ENCODE results near the gene SPNS1. TPM values are rescaled to one million over a fixed set of nuclear protein-coding genes. Genes with fewer than 3 reads are reported as not detected.
"Not testable (repeated sequence)": the region's sequence is repeated elsewhere in the genome, so short reads cannot be mapped to it uniquely, and the experiment has no call there.

SPNS1 gene
- total RNA-seq, 5 donors from 2014 or later (not counting 1 experiment from before 2014, with no cell fraction given): 28.2 to 53.2 (median 47.7) TPM

DNA sequence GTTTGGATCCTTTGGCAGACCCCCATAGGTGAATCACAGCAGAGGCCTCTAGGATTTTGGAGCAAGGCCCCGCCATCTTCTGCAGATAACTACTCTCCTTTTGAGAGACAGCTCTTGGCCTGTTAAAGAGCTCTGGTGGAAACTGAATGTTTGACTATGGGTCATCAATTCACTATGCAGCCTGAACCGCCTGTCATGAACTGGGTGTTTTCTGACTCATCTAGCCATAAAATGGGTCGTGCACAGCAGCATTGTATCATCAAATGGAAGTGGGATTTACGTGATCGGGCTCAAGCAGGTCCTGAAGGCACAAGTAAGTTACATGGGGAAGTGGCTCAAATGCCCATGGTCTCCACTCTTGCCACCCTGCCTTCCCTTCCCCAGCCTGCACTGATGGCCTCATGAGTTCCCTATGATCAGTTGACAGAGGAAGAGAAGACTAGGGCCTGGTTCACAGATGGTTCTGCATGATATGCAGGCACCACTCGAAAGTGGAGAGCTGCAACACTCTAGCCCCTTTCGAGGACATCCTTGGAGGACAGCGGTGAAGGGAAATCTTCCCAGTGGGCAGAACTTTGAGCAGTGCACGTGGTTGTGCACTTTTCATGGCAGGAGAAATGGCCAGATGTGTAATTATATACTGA, 30.0 kb downstream of the SPNS1 start:
- H3K27me3 Mint-ChIP-seq; H3K36me3 ChIP-seq (ENCODE audit: control insufficient read depth in 2 of 2, extremely low read depth in 1 of 2, insufficient read depth in 1 of 2, low read length in 1 of 2); H3K36me3 Mint-ChIP-seq; POLR2A ChIA-PET; H3K27ac ChIP-seq (ENCODE audit: low read length); H3K9me3 ChIP-seq; H3K9me3 Mint-ChIP-seq; CTCF ChIA-PET; H3K4me3 Mint-ChIP-seq; H3K27me3 ChIP-seq (replicated peaks in 1 of 2; ENCODE audit: control insufficient read depth in 2 of 2, extremely low read depth in 1 of 2, insufficient read depth in 2 of 2, low read length in 1 of 2); DNase-seq; H3K4me3 ChIP-seq (ENCODE audit: control insufficient read depth in 1 of 2, extremely low read depth in 1 of 2, low read length in 1 of 2); ATAC-seq (replicated peaks in 1 of 4): not testable (repeated sequence)
- 81% methylated on average over 7 of the region's 9 CpGs for WGBS (ENCODE audit: insufficient coverage)
- Mint-ChIP-seq H3K4me1 (peaks cover 39 to 46% (median 39%) of the 10 kb centered on the region in 3 donors), H3K27ac (peak overlapping the region; percentile 19 to 61)
- peaks cover 19 to 30% of the 10 kb centered on the region in 2 experiments for H3K4me1 ChIP-seq (ENCODE audit: control insufficient read depth in 1 of 2, extremely low read depth in 1 of 2, insufficient read depth in 2 of 2, low read length in 2 of 2)

DNA sequence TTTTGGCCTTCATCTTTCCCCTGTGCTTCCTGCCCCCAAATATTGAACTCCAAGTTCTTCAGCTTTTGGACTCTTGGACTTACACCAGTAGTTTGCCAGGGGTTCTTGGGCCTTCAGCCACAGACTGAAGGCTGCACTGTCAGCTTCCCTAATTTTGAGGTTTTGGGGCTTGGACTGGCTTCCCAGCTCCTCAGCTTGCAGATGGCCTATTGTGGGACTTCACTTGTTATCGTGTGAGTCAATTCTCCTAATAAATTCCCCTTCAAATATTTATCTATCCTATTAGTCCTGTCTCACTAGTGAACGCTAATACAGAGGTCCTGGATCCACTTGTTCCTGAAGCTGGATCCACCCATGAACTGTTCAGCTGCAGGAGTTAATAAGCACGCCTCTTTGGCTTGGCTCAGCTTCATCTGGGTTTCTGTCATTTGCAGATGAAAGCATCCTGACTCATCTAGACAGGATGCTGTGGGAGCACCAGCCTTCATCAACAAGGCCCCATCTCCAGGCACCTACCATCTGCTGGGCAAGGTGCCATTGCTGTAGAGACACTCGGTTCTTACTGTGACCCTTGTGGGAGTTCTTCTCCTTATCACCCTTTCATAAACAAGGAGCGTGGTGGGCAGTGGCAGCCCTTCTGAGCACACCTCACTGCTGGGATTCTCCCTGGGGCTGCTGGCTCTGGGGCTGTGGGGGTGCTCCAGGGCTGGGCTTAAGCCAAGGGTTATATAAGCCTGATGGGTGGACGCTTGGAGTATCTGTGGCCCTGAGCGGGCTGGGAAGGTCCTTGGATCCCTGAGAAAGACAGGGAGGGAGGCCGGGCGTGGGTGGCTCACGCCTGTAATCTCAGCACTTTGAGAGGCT, 33.4 kb downstream of the SPNS1 start:
- DNase-seq (peak; percentile 42 to 76 (median 62)), ATAC-seq (replicated peaks in 1 of 4) (peak; percentile 77 to 89 (median 87))
- peaks cover 59 to 70% (median 64%) of the 10 kb centered on the region in 3 donors for H3K4me1 Mint-ChIP-seq
- H3K4me3 ChIP-seq (ENCODE audit: control insufficient read depth in 1 of 2, extremely low read depth in 1 of 2, low read length in 1 of 2): no peak overlapping the region
- no peaks in the 10 kb centered on the region for H3K36me3 Mint-ChIP-seq
- no peaks in the 10 kb centered on the region for H3K9me3 Mint-ChIP-seq
- ChIA-PET CTCF (interaction anchor here in 1 of 2 donors (0.6 to 0.7 kb wide), 3 partner anchors 9 to 55 kb away, joined by 3 to 10 read pairs (median 7); no protein-coding TSS in a partner anchor), POLR2A (interaction anchor here in 1 of 2 donors (0.5 to 0.6 kb wide), 2 partner anchors 23 to 41 kb away, joined by 3 to 8 read pairs; partner anchors contain the start of gene LAT)
- peak overlapping the region; percentile 31 to 74 (median 61) for H3K4me3 Mint-ChIP-seq
- peak overlapping the region; percentile 95 to 98 for H3K27ac Mint-ChIP-seq
- no peaks in the 10 kb centered on the region for H3K27me3 Mint-ChIP-seq
- H3K27me3 ChIP-seq (replicated peaks in 1 of 2; ENCODE audit: control insufficient read depth in 2 of 2, extremely low read depth in 1 of 2, insufficient read depth in 2 of 2, low read length in 1 of 2): no peaks in the 10 kb centered on the region
- WGBS (ENCODE audit: insufficient coverage): 47% methylated on average over 7 of the region's 10 CpGs
- peaks cover 35 to 58% of the 10 kb centered on the region in 2 experiments for H3K4me1 ChIP-seq (ENCODE audit: control insufficient read depth in 1 of 2, extremely low read depth in 1 of 2, insufficient read depth in 2 of 2, low read length in 2 of 2)
- H3K9me3 ChIP-seq: no peaks in the 10 kb centered on the region
- H3K36me3 ChIP-seq (ENCODE audit: control insufficient read depth in 2 of 2, extremely low read depth in 1 of 2, insufficient read depth in 1 of 2, low read length in 1 of 2): no peaks in the 10 kb centered on the region
- peak overlapping the region; percentile 72 for H3K27ac ChIP-seq (ENCODE audit: low read length)

DNA sequence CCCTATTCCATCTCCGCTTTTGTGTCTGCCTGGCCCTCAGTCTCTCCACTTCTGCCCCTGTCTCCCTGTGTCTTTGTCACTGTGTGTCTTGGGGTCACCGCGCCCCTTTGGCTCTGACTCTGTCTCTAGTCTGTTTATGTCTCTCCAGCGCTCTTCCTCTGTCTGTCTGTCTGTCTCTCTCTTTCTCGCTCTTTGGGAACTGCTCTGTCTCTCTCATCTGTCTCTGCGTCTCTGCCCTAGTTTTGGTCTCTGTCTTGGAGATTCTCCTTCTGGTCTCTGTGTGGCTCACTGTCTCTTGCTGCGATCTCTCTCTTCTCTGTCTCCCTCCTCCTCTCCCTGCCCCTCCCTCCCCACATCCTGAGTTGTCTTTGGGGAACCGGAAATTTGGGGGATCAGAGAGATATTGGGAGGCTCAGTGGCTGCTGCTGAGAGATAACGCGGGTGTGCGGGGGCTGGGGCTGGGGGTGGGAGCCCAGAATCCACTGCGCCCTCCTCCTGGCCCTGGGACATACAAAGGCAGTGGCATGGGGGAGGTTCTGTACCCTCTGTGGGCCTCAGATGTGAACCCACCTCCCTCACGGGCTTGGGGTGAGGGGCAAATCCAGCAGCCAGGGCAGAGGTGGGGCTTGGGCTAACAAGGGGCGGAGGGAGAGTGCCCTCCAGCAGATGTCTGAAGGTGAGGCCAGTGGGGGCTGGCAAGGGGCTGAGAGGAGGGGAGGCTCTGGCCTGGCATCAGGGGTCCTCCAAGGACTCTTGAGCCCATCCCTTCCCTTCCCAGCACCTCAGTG, 34.7 kb downstream of the SPNS1 start:
- DNase-seq (peak in 6 of 35 experiments; percentile 14 to 41 (median 30)), ATAC-seq (replicated peaks in 1 of 4) (peak in 2 of 4 experiments; percentile 6 to 9)
- peak overlapping the region in 1 of 2 donors; percentile 33 for H3K4me3 ChIP-seq (ENCODE audit: control insufficient read depth in 1 of 2, extremely low read depth in 1 of 2, low read length in 1 of 2)
- H3K9me3 ChIP-seq: no peaks in the 10 kb centered on the region
- Mint-ChIP-seq H3K27me3 (no peaks in the 10 kb centered on the region), H3K9me3 (no peaks in the 10 kb centered on the region), H3K4me3 (peak overlapping the region; percentile 49 to 74 (median 57)), H3K4me1 (peaks cover 72 to 83% (median 77%) of the 10 kb centered on the region in 3 donors), H3K36me3 (no peaks in the 10 kb centered on the region), H3K27ac (peak overlapping the region; percentile 95 to 98)
- 32% methylated on average over 6 of the region's 14 CpGs for WGBS (ENCODE audit: insufficient coverage)
- no peaks in the 10 kb centered on the region for H3K36me3 ChIP-seq (ENCODE audit: control insufficient read depth in 2 of 2, extremely low read depth in 1 of 2, insufficient read depth in 1 of 2, low read length in 1 of 2)
- H3K27me3 ChIP-seq (replicated peaks in 1 of 2; ENCODE audit: control insufficient read depth in 2 of 2, extremely low read depth in 1 of 2, insufficient read depth in 2 of 2, low read length in 1 of 2): no peaks in the 10 kb centered on the region
- H3K4me1 ChIP-seq (ENCODE audit: control insufficient read depth in 1 of 2, extremely low read depth in 1 of 2, insufficient read depth in 2 of 2, low read length in 2 of 2): peaks cover 43 to 69% of the 10 kb centered on the region in 2 experiments
- ChIA-PET CTCF (no interaction called here), POLR2A (no interaction called here)
- H3K27ac ChIP-seq (ENCODE audit: low read length): peak overlapping the region; percentile 72

DNA sequence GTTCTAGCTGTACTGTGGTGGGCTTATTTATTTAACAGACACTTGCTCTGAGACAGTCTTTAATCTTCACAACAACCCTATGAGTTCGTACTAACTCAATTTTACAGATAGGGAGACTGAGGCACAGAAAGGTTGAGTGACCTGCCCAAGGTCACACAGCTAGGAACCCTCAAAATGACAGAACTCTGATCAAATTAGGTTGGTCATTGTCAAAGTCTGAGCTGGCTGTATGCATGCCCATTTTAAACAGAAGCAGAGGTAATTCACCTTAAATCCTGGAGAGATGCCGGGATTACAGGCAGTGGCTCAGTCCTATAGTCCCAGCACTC, 35.2 kb downstream of the SPNS1 start:
- CTCF ChIA-PET: no interaction called here

DNA sequence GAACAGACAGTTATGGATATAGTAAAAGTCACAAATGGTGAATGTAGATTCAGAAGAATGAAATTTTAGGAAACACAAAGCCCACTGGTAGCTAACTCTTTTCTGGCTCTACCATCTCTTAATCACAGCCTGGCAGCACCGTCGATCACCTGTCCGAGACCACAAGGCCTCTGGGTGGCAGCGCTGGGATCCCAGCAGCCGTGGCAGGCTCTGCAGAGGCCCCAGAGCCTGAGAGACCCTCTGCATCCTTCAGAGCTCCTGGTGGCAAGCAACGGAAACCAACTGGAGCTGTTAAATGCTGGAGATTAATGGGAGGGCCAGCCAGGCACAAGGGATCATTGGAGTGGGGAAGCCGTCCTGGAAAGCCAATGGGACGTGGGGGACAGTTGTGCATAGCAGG, 36.5 kb downstream of the SPNS1 start:
- Histone ChIP-seq H3K4me3 (ENCODE audit: control insufficient read depth in 1 of 2, extremely low read depth in 1 of 2, low read length in 1 of 2) (no peak overlapping the region), H3K27ac (ENCODE audit: low read length) (peak overlapping the region; percentile 7), H3K27me3 (replicated peaks in 1 of 2; ENCODE audit: control insufficient read depth in 2 of 2, extremely low read depth in 1 of 2, insufficient read depth in 2 of 2, low read length in 1 of 2) (no peaks in the 10 kb centered on the region), H3K4me1 (ENCODE audit: control insufficient read depth in 1 of 2, extremely low read depth in 1 of 2, insufficient read depth in 2 of 2, low read length in 2 of 2) (peaks cover 43 to 74% of the 10 kb centered on the region in 2 experiments), H3K36me3 (ENCODE audit: control insufficient read depth in 2 of 2, extremely low read depth in 1 of 2, insufficient read depth in 1 of 2, low read length in 1 of 2) (no peaks in the 10 kb centered on the region), H3K9me3 (no peaks in the 10 kb centered on the region)
- H3K4me3 Mint-ChIP-seq: peak overlapping the region in 1 of 3 donors; percentile 13
- POLR2A ChIA-PET: interaction anchor here in 1 of 2 donors (0.5 to 0.6 kb wide), 2 partner anchors 837 to 1602 kb away, joined by 3 to 8 read pairs; no protein-coding TSS in a partner anchor
- no peaks in the 10 kb centered on the region for H3K27me3 Mint-ChIP-seq
- H3K4me1 Mint-ChIP-seq: peaks cover 71 to 80% (median 78%) of the 10 kb centered on the region in 3 donors
- 82% methylated on average over 7 of the region's 8 CpGs for WGBS (ENCODE audit: insufficient coverage)
- H3K36me3 Mint-ChIP-seq: no peaks in the 10 kb centered on the region
- H3K27ac Mint-ChIP-seq: peak overlapping the region; percentile 99
- ATAC-seq (replicated peaks in 1 of 4): no peak
- CTCF ChIA-PET: interaction anchor here in 1 of 2 donors (0.7 kb wide), 2 partner anchors 14 to 42 kb away, joined by 3 to 5 read pairs; no protein-coding TSS in a partner anchor
- H3K9me3 Mint-ChIP-seq: no peaks in the 10 kb centered on the region
- no peak for DNase-seq

More for the DNA sequence above, 35.2 kb downstream of the SPNS1 start:
- no peaks in the 10 kb centered on the region for H3K9me3 Mint-ChIP-seq
- Histone ChIP-seq H3K36me3 (ENCODE audit: control insufficient read depth in 2 of 2, extremely low read depth in 1 of 2, insufficient read depth in 1 of 2, low read length in 1 of 2) (no peaks in the 10 kb centered on the region), H3K9me3 (no peaks in the 10 kb centered on the region), H3K4me1 (ENCODE audit: control insufficient read depth in 1 of 2, extremely low read depth in 1 of 2, insufficient read depth in 2 of 2, low read length in 2 of 2) (peaks cover 43 to 74% of the 10 kb centered on the region in 2 experiments), H3K4me3 (ENCODE audit: control insufficient read depth in 1 of 2, extremely low read depth in 1 of 2, low read length in 1 of 2) (no peak overlapping the region), H3K27ac (ENCODE audit: low read length) (peak overlapping the region; percentile 72), H3K27me3 (replicated peaks in 1 of 2; ENCODE audit: control insufficient read depth in 2 of 2, extremely low read depth in 1 of 2, insufficient read depth in 2 of 2, low read length in 1 of 2) (no peaks in the 10 kb centered on the region)
- H3K27ac Mint-ChIP-seq: peak overlapping the region; percentile 95 to 98
- ATAC-seq (replicated peaks in 1 of 4) (no peak), DNase-seq (no peak)
- no peaks in the 10 kb centered on the region for H3K36me3 Mint-ChIP-seq
- WGBS (ENCODE audit: insufficient coverage): no CpG with 5 or more reads among the region's 2 CpGs
- H3K4me1 Mint-ChIP-seq: peaks cover 75 to 84% (median 82%) of the 10 kb centered on the region in 3 donors
- no peaks in the 10 kb centered on the region for H3K27me3 Mint-ChIP-seq
- H3K4me3 Mint-ChIP-seq: peak overlapping the region in 2 of 3 donors; percentile 6 to 74
- POLR2A ChIA-PET: no interaction called here

All from T-cell (primary cell).